Breast epithelium (tissue), 3 donors: Measurements from ENCODE around the gene CGB2.

Experiments used
- CTCF ChIP-seq, 3 donors: fragments of 450-650 bp; IDR thresholded peaks; one replicate each; pipeline ENCODE4 v1.5.1; 2016 to 2017; ENCODE audit warnings: antibody characterized with exemption in 3 of 3, mild to moderate bottlenecking in 3 of 3, moderate library complexity in 3 of 3
- POLR2A ChIP-seq: fragments of 450-650 bp; IDR thresholded peaks from one replicate; pipeline ENCODE4 v1.6.1; 2016; ENCODE audit warnings: antibody characterized with exemption, mild to moderate bottlenecking, moderate library complexity
- POLR2AphosphoS5 ChIP-seq, 3 donors: sonication (generic); formaldehyde crosslinking; IDR thresholded peaks; one replicate each; pipeline ENCODE4 v1.6.1; 2017; ENCODE audit warnings: antibody characterized with exemption in 3 of 3

GRCh38 chr19:49019242-49019932, 12.3 kb upstream of the CGB2 start:
- TF ChIP-seq POLR2A (no peak), CTCF (IDR thresholded peaks at IDR 0.05) (peak in 1 of 3 donors; percentile 9), POLR2AphosphoS5 (IDR thresholded peaks at IDR 0.05) (no peak)
